ENCODE measurements around the gene PCSK5.

GRCh38 chr9:76311537-76311936 is 421.1 kb downstream of the PCSK5 start:
- TF ChIP-seq MAX (IDR thresholded peaks at IDR 0.05; ENCODE audit: insufficient read depth, insufficient read length) (no peak), CTCF (IDR thresholded peaks at IDR 0.05; ENCODE audit: extremely low read depth in 1 of 2, insufficient read depth in 1 of 2, low read depth in 1 of 2, low read length in 2 of 2) (no peak), EZH2 (IDR thresholded peaks at IDR 0.05; ENCODE audit: borderline replicate concordance, low read depth, low read length, severe bottlenecking) (no peak), POLR2AphosphoS5 (IDR thresholded peaks at IDR 0.05; ENCODE audit: insufficient read depth, low read depth, low read length) (no peak)
